ENCODE results near the gene CEP72. TPM values are rescaled to one million over a fixed set of nuclear protein-coding genes. Genes with fewer than 3 reads are reported as not detected.
"Not testable (repeated sequence)": the region's sequence is repeated elsewhere in the genome, so short reads cannot be mapped to it uniquely, and the experiment has no call there.

CEP72 gene
- total RNA-seq, 1 experiment from 2014 or later: 17.3 TPM

- H3K27ac ChIP-seq (ENCODE audit: low read length); H3F3A ChIP-seq (ENCODE audit: low read length, unreplicated experiment); H4K20me1 ChIP-seq (ENCODE audit: low read length); CTCF ChIA-PET; H3K27me3 ChIP-seq (ENCODE audit: low read length); H3K4me2 ChIP-seq (ENCODE audit: low read length); H3K36me3 ChIP-seq (ENCODE audit: low read depth, low read length); ATAC-seq; H2AFZ ChIP-seq (ENCODE audit: low read length); POLR2A ChIA-PET (ENCODE audit: unreplicated experiment); H3K9me2 ChIP-seq (replicated peaks; ENCODE audit: low read length); BruUV-seq (replicated peaks); H3K9ac ChIP-seq (ENCODE audit: low read length); intact Hi-C loops (cut with micrococcal nuclease); H3K9me3 ChIP-seq (ENCODE audit: low read length); H3K4me1 ChIP-seq (ENCODE audit: insufficient read depth, low read length); H3K4me3 ChIP-seq (ENCODE audit: low read length); H3K79me2 ChIP-seq (ENCODE audit: low read length); DNase-seq: not testable (repeated sequence)
Observed at GRCh38 chr5:681317-682191, 69.4 kb downstream of the CEP72 start.

GRCh38 chr5:682216-682615 lies 70.1 kb downstream of the CEP72 start:
- H3K79me2 ChIP-seq (ENCODE audit: low read length); POLR2A ChIA-PET (ENCODE audit: unreplicated experiment); H4K20me1 ChIP-seq (ENCODE audit: low read length); H3K4me1 ChIP-seq (ENCODE audit: insufficient read depth, low read length); intact Hi-C loops (cut with micrococcal nuclease); H3K36me3 ChIP-seq (ENCODE audit: low read depth, low read length); H3K4me2 ChIP-seq (ENCODE audit: low read length); H3K4me3 ChIP-seq (ENCODE audit: low read length); ATAC-seq; H3K9me3 ChIP-seq (ENCODE audit: low read length); H3K27me3 ChIP-seq (ENCODE audit: low read length); H3K27ac ChIP-seq (ENCODE audit: low read length); H2AFZ ChIP-seq (ENCODE audit: low read length); H3F3A ChIP-seq (ENCODE audit: low read length, unreplicated experiment); BruUV-seq (replicated peaks); H3K9ac ChIP-seq (ENCODE audit: low read length); DNase-seq; CTCF ChIA-PET; H3K9me2 ChIP-seq (replicated peaks; ENCODE audit: low read length): not testable (repeated sequence)

GRCh38 chr5:682651-683358 lies 70.7 kb downstream of the CEP72 start:
- POLR2A ChIA-PET (ENCODE audit: unreplicated experiment); H3K4me3 ChIP-seq (ENCODE audit: low read length); H4K20me1 ChIP-seq (ENCODE audit: low read length); H3K4me1 ChIP-seq (ENCODE audit: insufficient read depth, low read length); ATAC-seq; H3K9me2 ChIP-seq (replicated peaks; ENCODE audit: low read length); H3K9me3 ChIP-seq (ENCODE audit: low read length); DNase-seq; BruUV-seq (replicated peaks); H3K36me3 ChIP-seq (ENCODE audit: low read depth, low read length); CTCF ChIA-PET; H3K9ac ChIP-seq (ENCODE audit: low read length); H2AFZ ChIP-seq (ENCODE audit: low read length); H3K27me3 ChIP-seq (ENCODE audit: low read length); H3K4me2 ChIP-seq (ENCODE audit: low read length); H3F3A ChIP-seq (ENCODE audit: low read length, unreplicated experiment); intact Hi-C loops (cut with micrococcal nuclease); H3K27ac ChIP-seq (ENCODE audit: low read length); H3K79me2 ChIP-seq (ENCODE audit: low read length): not testable (repeated sequence)

GRCh38 chr5:683551-684481 lies 71.7 kb downstream of the CEP72 start:
- H2AFZ ChIP-seq (ENCODE audit: low read length): no peak overlapping the region
- no peaks in the 10 kb centered on the region for H3K36me3 ChIP-seq (ENCODE audit: low read depth, low read length)
- no peaks in the 10 kb centered on the region for H3F3A ChIP-seq (ENCODE audit: low read length, unreplicated experiment)
- H3K79me2 ChIP-seq (ENCODE audit: low read length): no peaks in the 10 kb centered on the region
- H3K9me2 ChIP-seq (replicated peaks; ENCODE audit: low read length): no peaks in the 10 kb centered on the region
- CTCF ChIA-PET: no interaction called here
- no peaks in the 10 kb centered on the region for H4K20me1 ChIP-seq (ENCODE audit: low read length)
- H3K4me3 ChIP-seq (ENCODE audit: low read length): no peak overlapping the region
- ATAC-seq (no peak), DNase-seq (no peak)
- H3K9me3 ChIP-seq (ENCODE audit: low read length): no peaks in the 10 kb centered on the region
- POLR2A ChIA-PET (ENCODE audit: unreplicated experiment): interaction anchor here (0.6 kb wide), 1 partner anchor 209 kb away, joined by 4 read pairs; the partner anchor contains the start of genes BRD9 and TRIP13
- no peak overlapping the region for H3K4me2 ChIP-seq (ENCODE audit: low read length)
- H3K27me3 ChIP-seq (ENCODE audit: low read length): no peaks in the 10 kb centered on the region
- intact Hi-C loops (cut with micrococcal nuclease): no loop called here
- H3K4me1 ChIP-seq (ENCODE audit: insufficient read depth, low read length): no peaks in the 10 kb centered on the region
- BruUV-seq (replicated peaks): no TSS peak
- no peak overlapping the region for H3K27ac ChIP-seq (ENCODE audit: low read length)
- TF ChIP-seq EZH2 (IDR thresholded peaks at IDR 0.05; ENCODE audit: low read length, unreplicated experiment) (no peak), CTCF (conservative IDR thresholded peaks at IDR 0.05; ENCODE audit: low read depth, low read length) (no peak), EZH2phosphoT487 (IDR thresholded peaks at IDR 0.05; ENCODE audit: borderline replicate concordance, low read length) (no peak)
- no peak overlapping the region for H3K9ac ChIP-seq (ENCODE audit: low read length)
